ENCODE measurements around the gene ARHGEF10L. TPM values are rescaled to one million over a fixed set of nuclear protein-coding genes. Genes with fewer than 3 reads are reported as not detected.

Gene ARHGEF10L
- polyA plus RNA-seq, 1 donor (not counting 4 experiments of a cell fraction or from before 2014, with no cell fraction given), result 2.4 TPM

DNA sequence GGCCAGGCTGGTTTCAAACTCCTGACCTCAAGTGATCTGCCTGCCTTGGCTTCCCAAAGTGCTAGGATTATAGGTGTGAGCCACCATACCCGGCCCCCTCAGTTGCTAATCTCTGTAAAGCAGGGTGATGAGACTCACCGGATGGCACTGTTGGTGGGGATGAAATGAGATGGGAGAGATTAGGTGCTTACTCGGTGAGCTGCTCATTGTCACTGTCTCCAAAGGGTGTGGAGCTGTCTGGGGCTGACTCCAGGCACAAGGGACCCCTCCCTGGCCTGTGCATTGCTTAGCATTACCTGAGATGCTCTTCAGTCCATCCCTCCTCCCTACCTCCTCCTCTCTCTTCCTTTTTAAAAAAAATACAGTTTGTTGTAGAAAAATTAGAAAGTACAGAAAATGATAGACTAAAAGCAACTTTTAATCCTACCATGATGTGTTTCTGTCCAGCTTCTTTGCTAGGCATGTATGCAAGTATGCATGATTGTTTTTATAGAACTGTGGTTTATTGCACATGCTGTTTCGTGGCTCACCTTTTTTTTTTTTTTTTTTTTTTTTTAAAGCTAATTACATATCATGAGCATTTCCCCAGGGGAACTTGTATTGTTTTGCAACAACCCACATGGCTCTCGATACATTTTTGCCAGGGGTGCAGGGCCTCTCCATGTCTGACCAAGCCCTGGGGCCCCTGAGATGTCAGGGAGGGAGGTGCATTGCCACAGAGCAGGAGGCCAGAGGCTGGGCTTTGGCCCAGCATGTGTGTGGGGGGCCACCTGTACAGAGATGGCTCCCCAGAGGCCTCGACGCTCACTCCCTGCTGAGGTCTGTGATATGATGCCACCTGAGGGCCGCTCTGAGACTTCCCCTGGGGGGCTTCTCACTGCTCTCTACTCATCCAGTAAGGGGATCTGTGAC is 55.4 kb downstream of the ARHGEF10L start:
- Histone ChIP-seq H3K4me3 (ENCODE audit: control insufficient read depth in 2 of 3, extremely low read depth in 1 of 3, insufficient read depth in 2 of 3, low read depth in 1 of 3, low read length in 3 of 3) (no peak overlapping the region), H3K9me3 (ENCODE audit: control insufficient read depth, low read depth, low read length) (no peaks in the 10 kb centered on the region), H3K27me3 (ENCODE audit: control insufficient read depth, extremely low read depth, insufficient read depth, low read length) (no peaks in the 10 kb centered on the region), H2AFZ (ENCODE audit: control insufficient read depth, low read length) (no peak overlapping the region), H3K4me1 (ENCODE audit: control insufficient read depth, extremely low read depth, insufficient read depth, low read length) (no peaks in the 10 kb centered on the region), H3K9me1 (ENCODE audit: control insufficient read depth, extremely low read depth, insufficient read depth, low read length) (no peaks in the 10 kb centered on the region), H3K27ac (ENCODE audit: control insufficient read depth, insufficient read depth, low read length) (no peak overlapping the region), H3K4me2 (ENCODE audit: control insufficient read depth, extremely low read depth, insufficient read depth, low read depth, low read length) (no peak overlapping the region), H4K20me1 (ENCODE audit: control insufficient read depth, extremely low read depth, insufficient read depth, low read length) (no peaks in the 10 kb centered on the region), H3K36me3 (ENCODE audit: control insufficient read depth in 2 of 2, extremely low read depth in 1 of 2, insufficient read depth in 2 of 2, low read length in 2 of 2) (peaks cover 0 to 2% of the 10 kb centered on the region in 2 experiments), H3K79me2 (ENCODE audit: control insufficient read depth, insufficient read depth, low read length) (no peaks in the 10 kb centered on the region), H3K9ac (ENCODE audit: control insufficient read depth, extremely low read depth, insufficient read depth, low read length) (no peak overlapping the region)
- no peak for FAIRE-seq
- TF ChIP-seq, protein P1, sequence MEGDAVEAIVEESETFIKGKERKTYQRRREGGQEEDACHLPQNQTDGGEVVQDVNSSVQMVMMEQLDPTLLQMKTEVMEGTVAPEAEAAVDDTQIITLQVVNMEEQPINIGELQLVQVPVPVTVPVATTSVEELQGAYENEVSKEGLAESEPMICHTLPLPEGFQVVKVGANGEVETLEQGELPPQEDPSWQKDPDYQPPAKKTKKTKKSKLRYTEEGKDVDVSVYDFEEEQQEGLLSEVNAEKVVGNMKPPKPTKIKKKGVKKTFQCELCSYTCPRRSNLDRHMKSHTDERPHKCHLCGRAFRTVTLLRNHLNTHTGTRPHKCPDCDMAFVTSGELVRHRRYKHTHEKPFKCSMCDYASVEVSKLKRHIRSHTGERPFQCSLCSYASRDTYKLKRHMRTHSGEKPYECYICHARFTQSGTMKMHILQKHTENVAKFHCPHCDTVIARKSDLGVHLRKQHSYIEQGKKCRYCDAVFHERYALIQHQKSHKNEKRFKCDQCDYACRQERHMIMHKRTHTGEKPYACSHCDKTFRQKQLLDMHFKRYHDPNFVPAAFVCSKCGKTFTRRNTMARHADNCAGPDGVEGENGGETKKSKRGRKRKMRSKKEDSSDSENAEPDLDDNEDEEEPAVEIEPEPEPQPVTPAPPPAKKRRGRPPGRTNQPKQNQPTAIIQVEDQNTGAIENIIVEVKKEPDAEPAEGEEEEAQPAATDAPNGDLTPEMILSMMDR (optimal IDR thresholded peaks at IDR 0.05 in 1 of 3, IDR thresholded peaks at IDR 0.05 in 1 of 3, conservative IDR thresholded peaks at IDR 0.05 in 1 of 3; ENCODE audit: extremely low read depth in 1 of 3, insufficient read depth in 2 of 3, low read length in 3 of 3), result no peak
- TF ChIP-seq EZH2 (IDR thresholded peaks at IDR 0.05; ENCODE audit: low read length), result no peak
- DNase-seq (ENCODE audit: low read depth, low spot score), result no peak
- dilution Hi-C loops (cut with MboI; ENCODE audit: extremely low pct_ligation_motif_present, low sequenced_read_pairs), result no loop called here

GRCh38 chr1:17595602-17595925 is 56.1 kb downstream of the ARHGEF10L start:
- DNase-seq (ENCODE audit: low read depth, low spot score), result no peak

More at GRCh38 chr1:17595602-17595925, 56.1 kb downstream of the ARHGEF10L start:
- no peak for FAIRE-seq
- H3K9me3 ChIP-seq (ENCODE audit: control insufficient read depth, low read depth, low read length), result no peaks in the 10 kb centered on the region
- dilution Hi-C loops (cut with MboI; ENCODE audit: extremely low pct_ligation_motif_present, low sequenced_read_pairs), result no loop called here
- peaks cover 0 to 2% of the 10 kb centered on the region in 2 experiments for H3K36me3 ChIP-seq (ENCODE audit: control insufficient read depth in 2 of 2, extremely low read depth in 1 of 2, insufficient read depth in 2 of 2, low read length in 2 of 2)
- no peak overlapping the region for H3K4me2 ChIP-seq (ENCODE audit: control insufficient read depth, extremely low read depth, insufficient read depth, low read depth, low read length)
- H3K9ac ChIP-seq (ENCODE audit: control insufficient read depth, extremely low read depth, insufficient read depth, low read length), result no peak overlapping the region
- TF ChIP-seq EZH2 (IDR thresholded peaks at IDR 0.05; ENCODE audit: low read length), result no peak
- TF ChIP-seq, protein P1 (optimal IDR thresholded peaks at IDR 0.05 in 1 of 3, IDR thresholded peaks at IDR 0.05 in 1 of 3, conservative IDR thresholded peaks at IDR 0.05 in 1 of 3; ENCODE audit: extremely low read depth in 1 of 3, insufficient read depth in 2 of 3, low read length in 3 of 3), result no peak
- no peaks in the 10 kb centered on the region for H3K4me1 ChIP-seq (ENCODE audit: control insufficient read depth, extremely low read depth, insufficient read depth, low read length)
- H3K4me3 ChIP-seq (ENCODE audit: control insufficient read depth in 2 of 3, extremely low read depth in 1 of 3, insufficient read depth in 2 of 3, low read depth in 1 of 3, low read length in 3 of 3), result no peak overlapping the region
- H3K27me3 ChIP-seq (ENCODE audit: control insufficient read depth, extremely low read depth, insufficient read depth, low read length), result no peaks in the 10 kb centered on the region
- H3K9me1 ChIP-seq (ENCODE audit: control insufficient read depth, extremely low read depth, insufficient read depth, low read length), result no peaks in the 10 kb centered on the region
- no peaks in the 10 kb centered on the region for H4K20me1 ChIP-seq (ENCODE audit: control insufficient read depth, extremely low read depth, insufficient read depth, low read length)
- H3K27ac ChIP-seq (ENCODE audit: control insufficient read depth, insufficient read depth, low read length), result no peak overlapping the region
- no peaks in the 10 kb centered on the region for H3K79me2 ChIP-seq (ENCODE audit: control insufficient read depth, insufficient read depth, low read length)
- no peak overlapping the region for H2AFZ ChIP-seq (ENCODE audit: control insufficient read depth, low read length)

All from keratinocyte (primary cell).